A172 (cell line): Measurements from ENCODE around the gene CEND1. TPM values are rescaled to one million over a fixed set of nuclear protein-coding genes. Genes with fewer than 3 reads are reported as not detected.

Experiments used
- DNase-seq: peaks from one replicate; pipeline ENCODE4 v3.0.0-alpha.2; 2015; ENCODE audit warnings: low spot score
- total RNA-seq: library from RNA; depleted of rRNA; stranded (reverse); fragments of >200 nt; shearing (Covaris generic); gene quantifications from 2 replicates; pipeline ENCODE4 v1.2.3, GENCODE V29; 2014; rRNA removed

The CEND1 gene
- not detected in 2 replicates for total RNA-seq

- no peak for DNase-seq
Measured at GRCh38 chr11:789943-790342, at the start of gene CEND1. Gene CEND1, minus strand, starts transcription at chr11:790090. Its CDS starts 1,514 bp downstream, at chr11:788576.

DNA sequence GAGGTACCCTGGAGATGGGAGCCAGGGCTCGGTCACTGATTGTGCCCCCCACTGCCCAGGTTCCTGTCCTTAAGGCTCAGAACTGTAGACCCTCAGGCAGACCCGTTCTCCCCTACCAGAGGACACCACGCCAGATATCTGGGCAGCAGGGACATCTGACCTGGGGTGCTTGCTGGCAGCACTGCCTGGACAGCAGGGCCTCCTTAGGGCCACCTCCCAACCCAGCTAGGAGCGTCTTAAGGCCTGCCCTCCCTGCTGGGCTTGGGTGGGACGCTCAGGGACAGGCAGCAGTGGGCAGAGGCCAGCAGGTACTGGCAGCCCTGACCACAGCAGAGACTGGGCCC lies 49.4 kb upstream of the CEND1 start:
- DNase-seq, result no peak

GRCh38 chr11:838441-839279 lies 48.8 kb upstream of the CEND1 start:
- DNase-seq, result no peak

DNA sequence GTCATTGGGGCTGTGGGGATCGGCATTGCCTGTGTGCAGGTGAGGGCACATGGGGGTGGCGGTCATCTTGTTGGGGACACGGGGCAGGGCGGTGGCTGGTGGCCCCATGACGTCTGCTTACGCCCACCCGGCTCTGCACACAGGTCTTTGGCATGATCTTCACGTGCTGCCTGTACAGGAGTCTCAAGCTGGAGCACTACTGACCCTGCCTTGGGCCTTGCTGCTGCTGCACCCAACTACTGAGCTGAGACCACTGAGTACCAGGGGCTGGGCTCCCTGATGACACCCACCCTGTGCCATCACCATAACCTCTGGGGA lies 48.1 kb upstream of the CEND1 start:
- DNase-seq, result no peak

DNA sequence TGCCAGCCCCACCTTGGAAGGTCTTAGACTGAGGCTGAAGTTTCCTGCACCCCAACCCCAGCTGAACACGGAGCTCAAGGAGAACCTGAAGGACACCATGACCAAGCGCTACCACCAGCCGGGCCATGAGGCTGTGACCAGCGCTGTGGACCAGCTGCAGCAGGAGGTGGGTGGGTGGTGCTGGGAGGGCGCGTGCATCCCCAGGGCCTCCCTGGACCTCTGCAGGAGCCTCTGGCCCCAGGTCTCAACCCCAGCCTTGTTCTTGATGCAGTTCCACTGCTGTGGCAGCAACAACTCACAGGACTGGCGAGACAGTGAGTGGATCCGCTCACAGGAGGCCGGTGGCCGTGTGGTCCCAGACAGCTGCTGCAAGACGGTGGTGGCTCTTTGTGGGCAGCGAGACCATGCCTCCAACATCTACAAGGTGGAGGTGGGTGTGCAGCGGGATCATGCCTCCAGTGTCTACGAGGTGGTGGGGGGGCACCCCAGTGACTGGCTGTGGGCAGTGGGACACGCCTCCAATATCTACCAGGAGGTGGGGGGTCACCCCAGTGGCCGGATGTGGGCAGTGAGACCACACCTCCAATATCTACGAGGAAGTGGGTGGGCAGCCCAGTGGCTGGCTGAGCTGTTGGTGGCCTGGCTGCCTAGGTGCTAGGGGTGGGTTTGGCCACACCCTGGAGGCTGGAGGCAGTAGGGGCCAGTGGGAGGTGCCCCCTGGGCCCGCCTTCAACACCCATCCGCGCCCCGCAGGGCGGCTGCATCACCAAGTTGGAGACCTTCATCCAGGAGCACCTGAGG lies 47.5 kb upstream of the CEND1 start:
- DNase-seq, result peak; percentile 86

DNA sequence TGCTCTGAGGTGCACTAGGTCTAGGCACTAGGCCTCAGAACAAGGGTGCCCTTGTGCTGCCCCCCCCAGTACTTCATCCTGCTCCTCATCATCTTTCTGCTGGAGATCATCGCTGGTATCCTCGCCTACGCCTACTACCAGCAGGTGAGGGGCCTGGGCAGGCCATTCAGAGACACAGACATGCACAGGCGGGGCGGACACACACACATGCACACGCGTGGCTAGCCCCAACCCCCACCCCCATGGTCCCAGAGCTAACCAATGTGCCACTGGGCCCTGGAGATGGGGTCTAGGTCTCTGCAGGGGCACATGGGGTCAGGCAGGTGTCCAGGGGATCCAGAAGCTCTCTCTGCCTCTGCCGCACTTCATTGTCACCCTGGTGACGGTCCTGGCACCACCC lies 46.8 kb upstream of the CEND1 start:
- no peak for DNase-seq

GRCh38 chr11:836274-836673 lies 46.4 kb upstream of the CEND1 start:
- no peak for DNase-seq

DNA sequence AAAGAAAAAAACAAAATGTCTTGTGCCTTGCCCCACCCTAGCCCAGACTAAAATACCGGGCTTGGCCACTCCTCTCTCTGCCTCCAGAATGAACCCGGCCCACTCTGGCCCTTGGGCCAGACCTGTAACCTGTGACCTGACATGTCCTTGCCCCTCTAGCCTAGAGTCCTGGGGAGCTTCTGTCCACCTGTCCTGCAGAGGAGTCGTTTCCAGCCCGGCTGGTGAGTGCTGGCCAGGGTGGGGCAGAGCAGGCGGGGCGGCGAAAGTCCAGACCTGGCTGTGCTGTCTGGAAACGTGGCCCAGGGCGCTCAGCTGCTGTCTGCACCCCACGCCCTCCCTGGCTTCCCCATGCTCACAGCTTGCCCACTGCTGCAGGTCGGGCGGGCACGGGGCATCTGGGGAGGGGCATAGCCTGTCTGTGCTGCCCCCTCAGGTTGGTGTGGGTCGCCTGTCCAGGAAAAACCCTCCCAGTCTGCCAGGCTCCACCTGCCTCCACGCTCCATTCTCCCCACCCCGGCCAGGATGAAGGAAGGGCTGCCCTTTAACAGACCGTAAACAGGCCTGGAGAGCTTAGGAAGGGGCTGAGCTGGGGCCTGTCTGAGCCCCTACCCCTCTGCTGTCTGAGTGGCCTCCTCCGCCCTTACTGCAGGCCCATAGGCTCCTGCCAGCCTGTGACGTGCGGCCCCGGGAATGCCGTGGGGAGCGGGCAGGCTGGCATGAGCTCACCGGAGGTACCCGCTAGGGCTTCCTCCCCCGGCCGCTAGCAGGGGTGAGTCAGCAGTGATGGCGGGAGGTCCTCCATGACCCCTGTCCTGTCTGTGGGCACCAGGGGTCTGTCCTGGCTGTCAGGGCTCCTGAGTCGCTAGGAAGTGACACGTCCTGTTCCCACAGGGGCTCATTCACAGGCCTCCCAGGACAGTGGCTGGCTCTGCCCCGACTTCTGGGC lies 44.8 kb upstream of the CEND1 start:
- DNase-seq, result peak; percentile 96

- no peak for DNase-seq
Measured at GRCh38 chr11:833849-834311, 44.0 kb upstream of the CEND1 start.

DNA sequence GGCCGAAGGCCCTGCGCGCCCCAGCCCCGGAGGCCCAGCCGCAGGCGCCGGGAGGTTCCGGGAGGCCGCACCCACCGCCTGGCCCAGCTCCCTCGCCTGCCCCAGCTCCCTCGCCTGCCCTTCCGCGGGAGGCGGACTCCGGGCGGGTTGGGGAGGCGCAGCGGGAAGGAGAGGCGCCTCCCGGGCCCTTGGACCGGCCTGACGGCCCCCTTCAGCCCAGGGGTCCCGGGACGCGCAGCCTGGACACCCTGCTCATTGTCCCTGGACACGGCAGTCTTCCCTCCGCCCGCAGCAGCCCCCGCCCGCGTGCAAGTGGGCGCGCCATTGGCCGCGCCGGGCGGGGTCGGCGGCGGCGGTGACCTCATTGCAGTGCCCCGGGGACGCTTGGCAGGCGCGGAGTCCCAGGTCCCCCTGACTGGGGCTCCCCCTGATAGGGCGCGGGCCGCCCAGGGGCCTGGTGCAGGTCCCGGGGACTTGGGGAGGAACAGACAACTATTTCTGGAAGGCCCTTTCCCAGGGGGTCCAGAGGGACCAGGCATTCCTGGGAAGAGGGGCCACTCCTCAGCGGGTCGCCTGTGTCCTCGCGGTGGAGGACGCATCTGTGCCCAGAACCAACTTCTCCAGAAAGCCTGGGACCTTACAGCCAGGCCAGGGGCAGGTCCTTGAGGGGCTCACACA lies 43.4 kb upstream of the CEND1 start:
- peak; percentile 50 for DNase-seq

- DNase-seq, result peak; percentile 62
Measured at GRCh38 chr11:832529-833113, 42.7 kb upstream of the CEND1 start, which contains the start of gene CD151. Gene CD151, plus strand, starts transcription at chr11:832952. Its CDS starts 3,118 bp downstream, at chr11:836070.

- no peak for DNase-seq
Measured at GRCh38 chr11:831961-832528, 42.2 kb upstream of the CEND1 start.

- peak; percentile 91 for DNase-seq
Measured at GRCh38 chr11:831118-831864, 41.4 kb upstream of the CEND1 start.

DNA sequence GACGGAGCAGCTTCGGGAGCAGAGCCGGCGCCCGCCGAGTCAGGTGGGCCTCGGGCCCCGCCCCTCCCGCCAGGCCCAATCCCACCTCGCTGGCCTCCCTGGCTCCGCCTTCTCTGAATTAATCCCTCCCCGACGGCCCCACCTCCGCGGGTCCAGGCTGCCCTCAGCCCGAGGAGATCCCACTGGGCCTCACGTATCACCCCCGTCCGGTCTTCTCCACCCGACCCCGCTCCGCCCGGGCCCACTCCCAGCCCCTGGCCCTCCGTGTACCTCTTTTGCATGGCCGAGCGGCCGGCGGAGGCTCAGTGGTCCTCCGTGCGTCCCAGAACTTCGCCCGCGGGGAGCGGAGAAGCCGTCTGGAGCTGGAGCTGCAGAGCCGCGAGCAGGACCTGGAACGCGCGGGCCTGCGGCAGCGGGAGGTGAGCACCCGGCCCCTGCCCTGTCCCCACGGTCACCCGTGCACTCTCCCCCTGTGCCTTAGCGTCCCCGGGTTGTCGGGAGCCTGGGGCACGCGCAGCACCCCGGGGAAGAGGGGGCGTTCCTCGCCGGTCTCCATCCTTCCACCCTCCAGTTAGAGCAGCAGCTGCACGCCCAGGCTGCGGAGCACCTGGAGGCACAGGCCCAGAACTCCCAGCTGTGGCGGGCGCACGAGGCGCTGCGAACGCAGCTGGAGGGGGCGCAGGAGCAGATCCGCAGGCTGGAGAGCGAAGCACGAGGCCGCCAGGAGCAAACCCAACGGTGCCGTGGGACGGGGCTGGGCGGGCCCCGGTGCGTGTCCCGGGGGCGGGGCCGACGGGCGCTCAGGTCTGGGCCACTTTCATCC lies 40.6 kb upstream of the CEND1 start:
- DNase-seq, result no peak

GRCh38 chr11:829847-830294 lies 40.0 kb upstream of the CEND1 start:
- DNase-seq, result no peak

DNA sequence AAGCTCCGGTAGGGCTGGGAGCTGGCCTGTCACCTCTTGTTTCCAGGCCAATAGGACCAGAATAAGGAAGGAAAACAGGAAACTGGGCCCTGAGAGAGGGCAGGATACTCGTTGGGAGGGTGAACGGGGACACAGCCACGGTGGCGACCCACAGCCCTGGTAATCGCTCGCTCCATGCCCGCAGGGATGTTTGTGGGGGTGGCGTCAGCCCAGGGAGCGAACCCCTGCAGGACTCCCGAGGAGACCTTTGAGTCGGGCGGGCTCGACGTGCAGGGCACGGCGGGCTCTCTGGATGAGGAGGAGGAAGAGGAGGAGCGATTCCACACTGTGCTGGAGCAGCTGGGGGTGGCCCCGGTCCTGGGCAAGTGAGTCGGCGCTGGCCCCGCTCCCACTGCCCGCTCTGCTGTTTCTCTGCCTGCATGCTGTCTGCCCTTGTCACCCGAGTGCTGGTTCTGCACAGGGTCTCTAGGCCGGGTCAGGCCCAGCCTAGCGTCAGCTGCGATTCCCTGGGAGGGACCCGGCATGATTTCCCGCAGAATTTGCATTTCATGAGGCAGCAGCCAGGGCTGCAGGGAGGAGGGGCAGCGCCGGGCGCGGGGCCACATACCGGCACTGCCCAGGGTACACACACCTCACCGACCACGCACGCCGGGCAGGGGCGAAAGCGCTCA lies 39.4 kb upstream of the CEND1 start:
- DNase-seq, result no peak

GRCh38 chr11:828506-829175 lies 38.8 kb upstream of the CEND1 start:
- DNase-seq, result no peak

GRCh38 chr11:827897-828192 lies 38.0 kb upstream of the CEND1 start, which contains the start of gene CRACR2B:
Gene CRACR2B, plus strand, starts transcription at chr11:827919. Its CDS starts 689 bp downstream, at chr11:828608.
- DNase-seq, result no peak
